ENCODE results near the gene CDR2.

CDR2 gene

DNA sequence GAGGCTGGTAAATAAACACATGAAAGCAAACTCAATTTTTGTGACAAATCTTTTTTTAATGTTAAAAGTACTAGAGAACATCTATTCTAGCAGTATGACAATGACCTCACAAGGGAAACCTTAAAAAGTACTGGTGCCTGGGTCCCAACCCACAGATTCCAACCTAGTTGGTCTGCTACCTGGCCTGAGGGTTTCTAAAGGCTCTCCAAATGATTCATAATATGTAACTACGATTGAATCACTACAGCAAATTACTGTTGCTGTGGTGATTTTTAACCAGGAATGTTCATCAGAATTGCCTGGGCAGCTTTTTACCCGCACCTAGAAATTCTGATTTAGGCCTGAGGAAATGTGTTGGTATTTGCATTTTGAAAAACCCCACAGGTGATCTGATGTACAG is 26.1 kb downstream of the CDR2 start:
- no peak for DNase-seq

DNA sequence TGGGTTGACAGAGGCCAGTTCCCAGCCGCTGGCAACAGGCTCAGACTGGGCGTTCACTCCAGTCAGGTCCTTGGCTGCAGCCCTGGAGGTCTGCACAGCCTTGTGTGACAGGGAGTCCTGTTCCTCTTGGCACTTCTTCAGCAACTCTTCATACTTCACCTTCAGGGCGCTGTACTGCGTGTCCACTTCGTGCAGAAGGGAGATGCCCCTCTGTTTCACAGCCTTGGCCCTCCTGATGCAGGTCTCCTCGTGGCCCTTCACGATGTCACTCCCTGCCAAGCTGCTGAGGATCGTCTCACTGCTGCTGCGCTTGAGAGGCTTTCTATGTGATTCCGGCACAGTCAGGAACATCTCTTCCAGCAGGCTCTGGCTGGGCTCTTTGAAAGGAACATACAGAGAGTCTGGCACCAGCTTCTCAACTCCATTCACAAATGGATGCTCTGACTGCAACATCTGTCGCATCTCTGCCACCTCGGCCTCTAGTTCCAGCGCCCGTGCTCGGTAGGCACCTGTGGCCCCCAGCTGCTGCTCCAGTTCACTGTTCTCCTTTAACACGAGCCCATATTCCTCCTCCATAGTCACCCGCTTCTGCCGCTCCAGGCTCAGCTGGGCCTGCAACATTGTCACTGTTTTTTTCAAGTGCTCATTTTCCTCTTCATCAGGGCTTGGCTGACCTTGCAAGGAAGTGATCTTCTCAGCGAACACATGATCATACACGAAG is 27.2 kb downstream of the CDR2 start:
- no peak for DNase-seq

DNA sequence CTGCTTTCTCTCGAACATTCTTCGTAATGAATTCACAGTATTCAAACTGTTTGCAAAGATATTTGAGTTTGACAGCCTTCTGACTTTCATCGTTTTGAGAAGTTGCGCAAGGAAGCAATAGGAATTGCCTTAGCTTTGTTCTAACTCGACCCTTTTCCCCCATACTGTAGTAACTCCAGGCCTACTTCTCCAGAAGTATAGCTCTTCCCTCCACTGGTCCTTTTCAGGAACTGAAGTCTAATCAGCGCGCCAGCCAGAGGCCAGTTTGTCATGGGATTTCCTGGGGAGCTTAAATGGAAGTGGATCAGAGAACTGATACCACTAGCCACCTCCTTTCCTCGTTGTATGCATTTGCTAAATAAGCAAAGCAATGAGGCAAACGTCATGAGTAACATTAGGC is 27.9 kb downstream of the CDR2 start:
- DNase-seq = no peak

DNA sequence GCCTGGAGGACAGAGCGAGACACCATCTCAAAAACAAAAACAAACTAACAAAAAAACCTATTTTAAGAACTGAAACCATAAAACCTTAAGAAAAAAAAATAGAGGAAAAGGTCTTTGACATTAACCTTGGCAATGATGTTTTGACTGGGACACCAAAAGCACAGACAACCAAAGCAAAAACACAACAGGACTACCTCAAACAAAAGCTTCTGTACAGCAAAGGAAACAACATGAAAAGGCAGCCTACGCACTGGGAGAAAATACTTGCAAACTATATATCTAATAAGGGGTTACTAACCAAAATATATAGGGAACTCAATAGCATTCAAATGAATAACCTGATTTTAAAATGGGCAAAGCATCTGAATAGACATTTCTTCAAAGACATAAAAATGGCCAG is 32.3 kb downstream of the CDR2 start:
- DNase-seq = no peak

DNA sequence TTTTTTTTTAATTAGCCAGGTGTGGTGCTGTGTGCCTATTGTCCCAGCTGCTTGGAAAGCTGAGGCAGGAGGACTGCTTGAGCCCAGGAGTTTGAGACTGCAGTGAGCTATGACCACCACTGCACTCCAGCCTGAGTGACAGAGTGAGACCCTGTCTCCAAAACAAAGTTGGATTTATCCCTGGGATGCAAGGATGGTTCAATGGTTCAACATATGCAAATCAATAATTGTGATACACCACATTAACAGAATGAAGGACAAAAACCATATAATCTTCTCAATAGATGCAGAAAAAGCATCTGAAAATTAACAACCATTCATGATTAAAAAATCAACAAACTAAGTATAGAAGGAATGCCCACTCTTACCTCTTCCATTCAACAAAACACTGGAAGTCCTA is 33.5 kb downstream of the CDR2 start:
- no peak for DNase-seq

DNA sequence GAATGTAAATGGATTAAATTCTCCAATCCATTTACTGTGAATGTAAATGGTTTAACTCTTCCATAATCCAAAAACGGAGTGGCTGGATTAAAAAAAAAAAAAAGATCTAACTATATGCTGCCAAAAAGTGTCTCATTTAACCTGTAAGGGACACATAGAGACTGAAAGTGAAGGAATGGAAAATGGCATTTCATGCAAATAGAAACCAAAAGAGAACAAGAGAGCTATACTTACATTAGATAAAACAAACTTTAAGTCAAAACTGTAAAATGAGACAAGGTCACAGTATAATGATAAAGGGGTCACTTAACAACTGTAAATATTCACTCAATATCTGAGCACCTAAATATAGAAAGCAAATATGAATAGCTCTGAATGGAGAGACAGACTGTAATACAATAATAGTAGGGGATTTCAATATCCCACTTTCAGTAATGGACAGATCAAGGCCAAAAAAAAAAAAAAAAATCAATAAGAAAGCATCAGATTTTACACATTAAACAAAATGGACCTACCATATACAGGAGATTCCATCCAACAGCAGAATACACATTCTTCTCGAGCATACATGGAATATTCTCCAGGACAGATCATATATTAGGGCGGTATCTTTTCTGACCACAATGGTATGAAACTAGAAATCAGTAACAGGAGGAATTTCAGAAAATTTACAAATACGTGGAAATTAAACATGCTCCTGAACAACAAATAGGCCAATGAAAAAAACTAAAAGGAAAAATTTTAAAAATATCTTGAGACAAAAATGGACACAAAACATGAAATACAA is 36.4 kb downstream of the CDR2 start:
- DNase-seq = peak; percentile 22

DNA sequence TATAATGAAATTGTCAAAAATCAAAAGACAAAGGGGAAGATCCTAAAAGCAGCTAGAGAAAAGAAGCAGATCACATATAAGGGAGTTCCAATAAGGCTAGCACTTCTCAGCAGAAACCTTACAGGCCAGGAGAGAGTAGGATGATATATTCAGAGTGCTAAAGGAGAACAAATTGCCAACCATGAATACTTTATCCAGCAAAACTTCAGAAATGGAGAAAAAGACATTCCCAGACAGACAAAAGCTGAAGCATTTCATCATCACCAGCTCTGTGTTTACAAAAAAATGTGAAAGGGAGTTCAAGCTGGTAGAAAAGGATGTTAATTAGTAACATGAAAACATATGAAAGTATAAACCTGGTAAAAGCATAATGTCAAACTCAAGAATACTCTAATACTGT is 37.4 kb downstream of the CDR2 start:
- DNase-seq = no peak

DNA sequence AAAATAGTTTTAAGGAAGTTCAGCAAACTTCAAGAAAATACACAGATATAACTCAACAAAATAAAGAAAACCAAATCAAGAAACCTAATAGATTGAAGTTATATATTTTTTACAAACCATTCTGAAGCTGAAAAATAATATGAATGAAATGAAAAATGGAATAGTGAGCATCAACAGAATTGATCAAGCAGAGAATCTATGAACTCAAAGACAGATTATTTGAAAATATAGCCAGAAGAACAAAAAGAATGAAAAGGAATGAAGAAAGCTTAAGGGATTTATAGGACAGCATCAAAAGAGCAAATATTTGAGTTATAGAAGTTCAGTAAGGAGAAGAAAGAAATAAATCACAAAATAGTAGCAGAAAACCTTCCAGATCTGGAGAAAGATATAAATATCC is 37.8 kb downstream of the CDR2 start:
- DNase-seq = no peak

DNA sequence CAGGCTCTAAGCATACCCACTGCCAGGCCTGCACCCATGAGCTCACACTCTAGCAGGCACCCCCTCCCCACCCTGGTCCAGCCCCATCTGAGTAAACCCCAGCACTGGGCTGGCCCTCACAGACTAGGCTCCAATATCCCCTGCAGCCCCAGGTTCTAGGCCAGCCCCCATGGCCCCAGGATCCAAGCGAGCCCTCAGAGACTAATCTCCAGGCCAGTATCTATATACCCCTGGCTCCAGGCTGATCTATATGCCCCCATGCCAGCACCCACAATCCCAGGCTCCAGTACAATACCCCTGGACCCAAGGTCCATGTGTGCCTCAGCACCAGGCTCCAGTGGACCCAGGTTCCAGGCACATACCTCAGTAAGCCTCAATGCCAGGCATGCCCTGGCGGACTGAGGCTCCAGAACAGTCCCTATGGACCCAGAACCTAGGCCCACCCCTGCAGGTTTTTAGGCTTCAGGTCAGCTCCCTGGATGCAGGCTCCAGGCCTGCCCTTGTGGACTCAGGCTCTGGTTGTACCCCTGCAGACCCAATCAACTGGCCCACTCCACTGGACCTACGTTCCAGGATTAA is 38.7 kb downstream of the CDR2 start:
- no peak for DNase-seq

DNA sequence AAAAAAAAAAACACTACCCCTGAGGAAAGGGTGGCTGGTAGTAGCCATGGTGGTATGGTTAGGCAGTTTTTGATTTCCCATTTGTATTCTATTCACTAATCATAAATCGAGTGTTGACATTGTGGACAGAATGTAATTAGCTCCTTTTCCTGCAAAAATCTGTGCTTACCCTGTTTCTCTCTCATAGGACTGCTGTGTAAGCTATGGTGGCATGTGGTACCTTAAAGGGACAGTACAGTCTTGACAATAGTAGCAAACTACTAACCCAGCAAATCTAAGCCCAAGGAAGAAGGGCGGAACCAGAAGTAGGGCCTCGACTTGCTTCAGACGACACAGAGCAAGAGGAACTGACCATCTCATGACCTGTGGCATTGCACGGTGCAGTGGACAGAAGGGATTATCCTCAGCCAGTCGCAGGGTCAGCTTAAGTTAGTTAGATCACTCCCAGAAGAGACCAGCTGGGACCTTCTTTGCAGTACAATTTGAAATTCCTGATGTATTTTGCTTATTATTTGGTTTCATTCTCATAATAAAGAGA is 40.9 kb downstream of the CDR2 start:
- no peak for DNase-seq

DNA sequence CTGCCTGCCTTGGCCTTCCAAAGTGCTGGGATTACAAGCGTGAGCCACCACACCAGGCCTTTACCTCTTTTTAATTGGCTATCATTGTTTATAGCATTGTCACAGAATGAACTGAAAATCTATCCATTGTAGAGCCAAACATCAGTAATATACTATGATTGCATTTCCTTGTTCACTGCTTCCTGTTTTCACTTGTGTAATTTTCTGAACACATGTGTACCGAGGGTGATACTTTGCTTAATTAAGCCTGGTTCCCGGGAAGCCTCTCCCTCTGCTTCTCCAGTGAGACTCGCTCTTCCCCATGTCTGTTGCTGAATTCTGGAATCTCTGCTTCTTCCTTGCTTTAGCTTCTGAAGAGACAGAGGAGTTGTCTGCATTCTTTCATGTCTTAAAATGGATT is 44.1 kb downstream of the CDR2 start:
- DNase-seq = no peak

DNA sequence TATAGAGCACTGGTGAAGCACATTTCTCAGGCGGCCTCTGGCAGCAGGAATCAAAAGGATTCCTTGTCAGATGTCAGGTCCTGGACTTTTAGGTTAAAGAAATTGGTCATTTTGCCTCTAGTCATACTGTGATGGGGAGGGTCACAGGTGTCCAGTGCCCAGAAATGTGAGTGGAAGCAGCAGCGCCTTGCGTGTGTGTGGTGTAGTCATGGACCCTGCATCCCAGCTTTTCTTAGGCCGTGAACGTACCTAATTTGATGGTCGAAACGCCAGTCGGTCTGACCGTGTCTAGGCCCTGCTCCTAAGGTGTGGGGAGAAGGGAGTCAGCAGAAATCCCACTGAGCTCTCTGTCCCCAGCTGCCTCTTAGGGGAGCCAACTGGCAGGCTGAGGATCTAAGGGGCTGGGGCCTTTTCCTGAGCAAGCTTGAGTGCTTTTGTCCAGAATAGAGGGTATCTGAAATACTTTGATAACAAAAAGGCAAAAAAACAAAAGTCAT is 45.2 kb downstream of the CDR2 start:
- DNase-seq = no peak

DNA sequence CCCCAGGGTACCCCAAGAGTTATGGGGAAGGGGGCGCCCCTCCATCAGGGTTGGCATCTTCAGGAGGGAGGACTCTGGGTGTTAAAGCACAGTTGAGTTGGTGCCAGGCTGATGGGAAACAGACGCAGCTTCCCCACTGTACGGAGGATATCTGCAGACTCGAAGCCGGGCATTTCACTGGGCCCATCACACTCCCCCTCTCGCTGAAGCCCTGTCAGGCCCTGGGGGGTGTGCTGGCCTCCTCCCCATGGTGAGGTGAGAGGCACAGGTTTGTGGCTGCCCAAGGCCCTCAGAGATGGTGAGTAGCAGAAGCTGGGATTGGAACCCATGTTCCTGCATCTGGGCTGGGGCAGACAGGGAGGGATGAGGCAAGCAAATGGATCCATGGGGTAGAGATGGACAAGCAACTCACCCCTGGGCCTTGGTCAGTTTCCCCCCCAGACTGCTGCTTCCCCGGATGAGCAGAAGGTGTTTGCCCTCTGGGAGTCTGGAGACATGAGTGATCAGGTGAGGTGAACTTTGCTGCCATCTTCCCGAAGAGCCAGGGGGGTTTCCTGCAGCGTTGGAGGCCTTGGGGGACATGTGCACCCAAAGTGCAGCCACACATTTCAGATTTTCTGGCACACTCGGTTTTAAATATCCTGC is 46.2 kb downstream of the CDR2 start:
- DNase-seq = no peak

DNA sequence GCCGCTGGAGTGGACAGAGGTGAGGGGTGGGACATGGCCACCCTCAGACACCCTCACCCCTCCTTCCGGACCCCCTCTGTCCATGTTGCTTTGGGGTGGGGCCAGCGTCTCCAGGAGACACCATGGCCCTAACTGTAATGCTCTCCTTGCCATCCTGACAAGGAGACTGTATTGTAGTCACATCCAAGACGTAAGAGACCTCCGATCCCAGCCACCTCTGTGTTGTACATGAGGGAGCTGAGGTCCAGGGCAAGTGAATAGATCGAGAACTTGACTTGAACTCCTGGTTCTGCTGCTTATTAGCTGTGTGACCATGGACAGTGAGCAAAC is 47.0 kb downstream of the CDR2 start:
- DNase-seq = no peak

DNA sequence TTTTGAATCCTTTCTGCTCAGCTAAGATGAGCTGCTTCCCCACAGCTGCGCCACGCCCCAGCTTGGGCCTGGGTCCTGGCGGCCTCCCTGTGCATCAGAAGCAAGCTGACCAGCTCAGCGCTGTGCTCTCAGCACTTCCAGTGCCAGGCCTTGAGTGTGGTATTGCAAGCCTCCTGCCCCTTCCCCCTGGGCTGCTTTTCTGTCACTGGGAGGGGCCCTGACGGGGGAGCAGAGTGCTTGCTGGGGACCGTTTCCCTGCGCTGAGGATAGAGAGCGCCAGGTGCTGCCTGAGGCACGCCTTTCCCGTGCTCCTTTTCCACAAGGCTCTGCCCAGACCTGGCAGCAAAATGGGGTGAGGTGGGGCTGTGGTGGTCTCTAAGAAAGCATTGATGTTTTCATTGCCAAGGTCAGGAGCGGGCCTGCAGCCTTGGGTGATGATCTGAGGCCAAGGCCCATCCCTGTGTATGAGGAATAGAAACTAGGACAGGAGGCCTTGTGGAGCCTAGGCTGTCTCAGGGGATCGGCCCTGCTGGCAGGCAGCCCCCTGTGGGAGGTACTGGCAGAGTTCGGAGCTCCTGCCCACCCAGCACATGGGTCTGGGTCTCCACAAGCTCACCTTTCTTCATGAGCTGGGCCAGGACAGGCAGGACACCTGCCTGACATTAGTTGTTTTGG is 47.5 kb downstream of the CDR2 start:
- no peak for DNase-seq

DNA sequence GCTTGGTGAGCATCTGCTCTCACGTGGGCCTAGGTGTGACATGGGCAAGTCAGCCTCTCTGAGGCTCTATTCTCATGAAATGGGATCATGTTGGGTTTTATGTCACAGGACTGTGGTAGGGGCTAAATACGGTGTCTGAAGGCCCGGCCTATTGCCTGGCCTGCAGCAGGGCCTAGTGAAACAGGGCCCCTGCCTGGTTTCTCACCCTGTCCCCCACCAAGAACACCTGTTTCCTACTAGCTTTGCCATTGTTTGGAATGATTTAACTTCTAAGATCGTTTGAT is 48.1 kb downstream of the CDR2 start:
- no peak for DNase-seq

DNA sequence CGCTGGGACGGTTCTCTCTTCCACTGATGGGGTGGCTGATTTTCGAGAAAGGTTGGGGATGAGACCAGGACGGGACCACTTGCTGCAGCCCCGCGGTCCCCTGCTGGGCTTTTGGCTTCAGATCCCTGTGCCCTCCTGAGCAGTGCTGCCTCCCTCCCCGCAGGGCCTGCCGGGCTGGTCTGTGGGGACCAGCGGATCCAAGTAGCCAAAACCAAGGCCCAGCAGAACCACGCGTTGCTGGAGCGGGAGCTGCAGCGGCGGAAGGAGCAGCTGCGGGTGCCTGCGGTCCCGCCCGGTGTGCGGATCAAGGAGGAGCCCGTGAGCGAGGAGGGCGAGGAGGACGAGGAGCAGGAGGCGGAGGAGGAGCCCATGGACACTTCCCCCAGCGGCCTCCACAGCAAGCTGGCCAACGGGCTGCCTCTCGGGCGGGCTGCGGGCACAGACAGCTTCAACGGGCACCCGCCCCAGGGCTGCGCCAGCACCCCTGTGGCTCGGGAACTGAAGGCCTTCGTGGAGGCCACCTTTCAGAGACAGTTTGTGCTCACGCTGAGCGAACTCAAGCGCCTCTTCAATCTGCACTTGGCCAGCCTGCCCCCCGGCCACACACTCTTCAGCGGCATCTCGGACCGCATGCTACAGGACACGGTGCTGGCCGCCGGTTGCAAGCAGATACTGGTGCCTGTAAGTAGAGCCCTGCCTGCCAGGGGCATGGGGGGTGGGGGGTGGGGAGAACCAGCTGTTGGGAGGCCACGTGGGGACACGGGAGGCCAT is 48.6 kb downstream of the CDR2 start:
- no peak for DNase-seq

DNA sequence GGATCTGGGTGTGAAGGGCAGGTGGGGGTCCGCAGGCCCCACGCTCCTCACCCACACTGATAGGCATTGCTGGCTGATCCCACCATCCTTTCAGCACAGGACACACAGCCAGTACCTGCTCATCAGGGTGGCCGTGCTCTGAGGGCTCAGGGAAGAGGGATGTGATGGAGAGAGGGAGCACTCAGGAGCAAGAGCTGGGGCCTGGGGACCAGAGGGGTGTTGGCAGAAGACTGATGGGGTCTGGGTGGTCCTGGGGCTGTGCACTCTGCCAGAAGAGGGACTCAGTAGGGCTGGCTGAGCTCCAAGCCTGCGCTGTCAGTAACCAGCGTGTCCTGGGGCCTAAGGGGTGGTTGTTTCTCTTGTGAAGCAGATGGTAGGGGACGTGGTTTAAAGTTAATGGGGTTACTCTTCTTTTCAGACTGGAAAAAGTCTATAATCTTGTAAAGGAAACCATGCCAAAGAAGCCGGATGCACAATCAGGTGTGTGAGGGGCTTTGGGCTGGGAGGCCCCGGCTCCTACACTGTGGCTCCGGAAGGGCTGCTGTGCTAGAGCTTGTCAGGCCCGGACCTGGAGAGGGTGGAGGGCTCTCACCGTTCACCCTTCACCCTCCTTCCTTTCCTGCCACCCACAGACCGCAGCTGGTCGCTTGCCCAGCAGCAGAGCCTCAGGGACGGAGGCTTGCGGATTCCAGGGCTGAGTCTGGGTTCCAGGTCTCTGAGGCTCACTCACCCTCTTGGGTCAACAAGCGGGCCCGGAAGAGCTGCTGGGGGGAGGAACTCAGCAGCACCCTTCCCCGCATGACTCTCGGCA is 49.4 kb downstream of the CDR2 start:
- no peak for DNase-seq

DNA sequence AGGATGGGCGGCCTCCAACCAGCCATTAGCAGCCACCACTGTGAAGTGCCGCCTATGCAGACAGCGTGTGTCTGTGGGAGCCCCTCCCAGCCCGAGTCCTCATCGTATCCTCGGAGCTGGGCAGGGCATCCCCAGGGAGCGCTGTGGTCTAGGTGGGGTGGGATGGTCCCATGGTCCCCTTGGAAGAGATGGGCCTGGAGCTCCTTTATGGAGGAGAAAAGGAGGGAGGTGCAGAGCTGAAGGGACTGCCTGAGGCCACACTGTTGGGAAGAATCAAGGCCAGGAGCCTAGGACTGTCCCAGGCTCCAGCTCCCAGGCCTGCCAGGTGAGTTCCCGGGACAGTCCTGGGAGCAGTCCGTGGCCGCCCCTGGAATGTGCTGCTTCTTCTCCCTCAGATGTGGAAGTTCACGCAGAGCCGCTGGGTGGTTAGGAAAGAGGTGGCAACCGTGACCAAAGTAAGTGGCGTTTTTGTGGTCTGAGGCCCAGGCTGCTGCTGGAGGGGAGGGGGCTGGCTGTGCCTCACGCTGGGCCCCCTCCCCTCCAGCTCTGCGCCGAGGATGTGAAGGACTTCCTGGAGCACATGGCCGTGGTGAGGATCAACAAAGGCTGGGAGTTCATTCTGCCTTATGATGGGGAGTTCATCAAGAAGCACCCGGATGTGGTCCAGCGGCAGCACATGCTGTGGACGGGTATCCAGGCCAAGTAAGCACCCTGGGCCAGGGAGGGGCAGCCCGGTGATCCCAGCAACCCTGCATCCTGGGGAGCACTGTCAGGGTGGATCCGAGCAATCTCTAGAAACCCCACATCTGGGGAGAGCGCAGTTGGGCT is 50.2 kb downstream of the CDR2 start:
- no peak for DNase-seq

DNA sequence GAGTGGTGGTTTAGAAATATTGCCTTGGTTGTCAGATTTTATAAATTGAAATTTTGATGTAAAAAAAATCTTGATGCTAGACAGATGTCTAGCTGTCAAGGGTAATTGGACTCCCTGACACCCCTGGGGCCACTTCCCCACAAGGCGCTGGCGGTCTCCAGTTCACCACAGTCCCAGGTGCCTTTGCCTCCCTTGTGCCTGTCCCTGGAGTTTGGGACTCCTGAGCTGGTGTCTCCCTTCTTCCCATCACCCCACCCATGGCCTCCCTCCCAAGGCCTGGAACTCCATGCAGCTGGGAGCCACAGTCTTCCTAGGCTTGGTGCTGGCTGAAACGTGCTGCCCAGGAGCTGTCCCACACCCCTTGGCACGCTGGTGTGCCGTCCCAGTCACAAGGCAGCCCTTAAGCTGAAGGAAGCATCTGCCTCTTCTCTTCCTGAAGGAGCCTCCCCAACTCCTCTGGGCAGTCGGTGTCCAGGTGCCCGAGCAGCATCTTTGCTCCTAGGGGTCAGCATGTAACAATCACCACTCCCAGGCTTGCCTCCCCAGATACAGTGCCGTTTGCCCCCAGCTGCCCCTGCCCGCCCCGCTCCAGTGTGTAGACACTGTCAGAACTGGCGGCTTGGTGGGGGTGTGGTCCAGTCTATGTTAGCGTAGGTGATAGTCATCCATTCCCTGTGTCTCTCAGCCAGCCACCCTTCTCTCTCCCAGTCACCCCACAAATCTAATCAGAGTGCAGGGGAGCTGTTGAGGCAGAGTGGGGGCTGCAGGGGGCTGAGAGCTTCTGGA is 51.1 kb downstream of the CDR2 start:
- DNase-seq = no peak

All from fibroblast of upper back skin (primary cell).